H9 (cell line): ENCODE data around the gene PTPRN2. TPM values are rescaled to one million over a fixed set of nuclear protein-coding genes. Genes with fewer than 3 reads are reported as not detected.

Source experiments
- DNase-seq: peaks from one replicate; pipeline ENCODE4 v3.0.0-alpha.2; 2017
- H2AFZ ChIP-seq: one replicate; pipeline ENCODE4 v1.6.1; 2013; ENCODE audit warnings: mild to moderate bottlenecking, low read length, control low read depth, moderate library complexity
- H2AK5ac ChIP-seq: 2 replicates; pipeline ENCODE4 v1.6.1; 2013; ENCODE audit warnings: low read length, control low read depth, mixed read lengths; ENCODE audit not compliant: insufficient read length
- H2BK120ac ChIP-seq: one replicate; pipeline ENCODE4 v1.6.1; 2013; ENCODE audit warnings: low read depth, mild to moderate bottlenecking, low read length, control low read depth, inconsistent platforms; ENCODE audit not compliant: poor library complexity, severe bottlenecking
- H2BK12ac ChIP-seq: 2 replicates; pipeline ENCODE4 v1.6.1; 2013; ENCODE audit warnings: low read length, control low read depth, mixed read lengths, low read depth; ENCODE audit not compliant: insufficient read length
- H2BK15ac ChIP-seq: 2 replicates; pipeline ENCODE4 v1.6.1; 2013; ENCODE audit warnings: low read depth, low read length, control low read depth
- H2BK20ac ChIP-seq: one replicate; pipeline ENCODE4 v1.6.1; 2013; ENCODE audit warnings: low read depth, mild to moderate bottlenecking, low read length, control low read depth, inconsistent platforms; ENCODE audit not compliant: poor library complexity, severe bottlenecking
- H2BK5ac ChIP-seq: 2 replicates; pipeline ENCODE4 v1.6.1; 2013; ENCODE audit warnings: low read length, control low read depth, mixed read lengths; ENCODE audit not compliant: insufficient read length
- H3K14ac ChIP-seq: 2 replicates; pipeline ENCODE4 v1.6.1; 2013; ENCODE audit warnings: low read length, control low read depth; ENCODE audit not compliant: insufficient read depth
- H3K18ac ChIP-seq: 2 replicates; pipeline ENCODE4 v1.6.1; 2013; ENCODE audit warnings: low read depth, mild to moderate bottlenecking, mixed read lengths, low read length, control low read depth; ENCODE audit not compliant: insufficient read length
- H3K23ac ChIP-seq: 2 replicates; pipeline ENCODE4 v1.6.1; 2013; ENCODE audit warnings: low read length, control low read depth, mixed read lengths, low read depth; ENCODE audit not compliant: insufficient read length
- H3K23me2 ChIP-seq: 2 replicates; pipeline ENCODE4 v1.6.1; 2013; ENCODE audit warnings: low read depth, mild to moderate bottlenecking, mixed read lengths, low read length, control low read depth; ENCODE audit not compliant: insufficient read length, poor library complexity, severe bottlenecking
- H3K27ac ChIP-seq: 2 replicates; pipeline ENCODE4 v1.5.1; 2013; ENCODE audit warnings: low read length, control low read depth, mixed read lengths, low read depth; ENCODE audit not compliant: insufficient read length
- H3K27me3 ChIP-seq: 2 replicates; pipeline ENCODE4 v1.6.1; 2013; ENCODE audit warnings: low read length, control low read depth, inconsistent platforms; ENCODE audit not compliant: insufficient read depth
- H3K4ac ChIP-seq: 2 replicates; pipeline ENCODE4 v1.6.1; 2013; ENCODE audit warnings: low read depth, mild to moderate bottlenecking, control low read depth, inconsistent platforms, low read length, moderate library complexity
- H3K4me1 ChIP-seq: 2 replicates; pipeline ENCODE4 v1.6.1; 2013; ENCODE audit warnings: low read length, control low read depth, inconsistent platforms; ENCODE audit not compliant: insufficient read depth
- H3K4me2 ChIP-seq: 2 replicates; pipeline ENCODE4 v1.6.1; 2013; ENCODE audit warnings: low read length, control low read depth, mixed read lengths; ENCODE audit not compliant: insufficient read length, insufficient read depth
- H3K56ac ChIP-seq: 2 replicates; pipeline ENCODE4 v1.6.1; 2013; ENCODE audit warnings: low read depth, mild to moderate bottlenecking, mixed read lengths, low read length, control low read depth; ENCODE audit not compliant: insufficient read length
- H3K79me1 ChIP-seq: 2 replicates; pipeline ENCODE4 v1.6.1; 2013; ENCODE audit warnings: low read depth, mild to moderate bottlenecking, moderate library complexity, low read length, control low read depth, inconsistent platforms; ENCODE audit not compliant: insufficient read depth, poor library complexity, severe bottlenecking
- H3K79me2 ChIP-seq: 2 replicates; pipeline ENCODE4 v1.6.1; 2013; ENCODE audit warnings: low read length, control low read depth, inconsistent platforms; ENCODE audit not compliant: insufficient read depth
- H3K9ac ChIP-seq: 2 replicates; pipeline ENCODE4 v1.6.1; 2013; ENCODE audit warnings: low read length, control low read depth, mixed read lengths; ENCODE audit not compliant: insufficient read length; ENCODE audit errors: extremely low read depth
- H3K9me3 ChIP-seq: one replicate; pipeline ENCODE4 v1.6.1; 2013; ENCODE audit warnings: low read depth, low read length, inconsistent platforms; ENCODE audit not compliant: control insufficient read depth
- H3T11ph ChIP-seq: one replicate; pipeline ENCODE4 v1.6.1; 2013; ENCODE audit warnings: mild to moderate bottlenecking, low read length, control low read depth, inconsistent platforms
- H4K20me1 ChIP-seq: one replicate; pipeline ENCODE4 v1.6.1; 2013; ENCODE audit not compliant: control insufficient read depth, insufficient read length, insufficient read depth
- H4K5ac ChIP-seq: 2 replicates; pipeline ENCODE4 v1.6.1; 2013; ENCODE audit warnings: low read depth, mild to moderate bottlenecking, mixed read lengths, low read length, control low read depth; ENCODE audit not compliant: insufficient read length
- H4K8ac ChIP-seq: replicated peaks from 2 replicates; pipeline ENCODE4 v1.6.1; 2013; ENCODE audit warnings: low read length, control low read depth, mixed read lengths, low read depth; ENCODE audit not compliant: insufficient read length
- H4K91ac ChIP-seq: 2 replicates; pipeline ENCODE4 v1.6.1; 2013; ENCODE audit warnings: low read depth, mild to moderate bottlenecking, moderate library complexity, mixed read lengths, low read length, control low read depth; ENCODE audit not compliant: insufficient read length
- H3K27ac Mint-ChIP-seq, 3 experiments: 2 replicates in 2 of 3; 3 replicates in 1 of 3; pipeline ENCODE4 v1.8.0; 2020 to 2021; ENCODE audit warnings: mixed read lengths in 3 of 3, mild to moderate bottlenecking in 1 of 3, moderate library complexity in 1 of 3
- H3K27me3 Mint-ChIP-seq: 2 replicates; pipeline ENCODE4 v1.8.0; 2021; ENCODE audit warnings: low read depth, mild to moderate bottlenecking, moderate library complexity, mixed read lengths
- H3K36me3 Mint-ChIP-seq, 3 experiments: 2 replicates in 2 of 3; 3 replicates in 1 of 3; pipeline ENCODE4 v1.8.0; 2020 to 2021; ENCODE audit warnings: low read depth in 3 of 3, mixed read lengths in 3 of 3; ENCODE audit not compliant: insufficient read depth in 1 of 3
- H3K4me1 Mint-ChIP-seq, 2 experiments: 2 replicates each; pipeline ENCODE4 v1.8.0; 2020; ENCODE audit warnings: mixed read lengths in 2 of 2
- H3K4me3 Mint-ChIP-seq, 2 experiments: 2 replicates in 1 of 2; 3 replicates in 1 of 2; pipeline ENCODE4 v1.8.0; 2020 to 2021; ENCODE audit warnings: mild to moderate bottlenecking in 2 of 2, mixed read lengths in 2 of 2, moderate library complexity in 1 of 2
- H3K9me3 Mint-ChIP-seq, 2 experiments: 2 replicates in 1 of 2; 3 replicates in 1 of 2; pipeline ENCODE4 v1.8.0; 2020; ENCODE audit warnings: mild to moderate bottlenecking in 2 of 2, mixed read lengths in 2 of 2, moderate library complexity in 1 of 2
- CTCF ChIP-seq: fragments of 200-600 bp; sonication (generic); conservative IDR thresholded peaks from 3 replicates; pipeline ENCODE4 v1.8.0; 2021; ENCODE audit warnings: antibody characterized with exemption, mild to moderate bottlenecking
- WGBS: extraction: QIAGEN DNeasy Blood & Tissue Kit; methylation state at CpG from one replicate; pipeline ENCODE4 v1.1.7; 2013; ENCODE audit warnings: missing lambda C conversion rate, low lambda C conversion rate, mixed read lengths; ENCODE audit not compliant: insufficient read length; ENCODE audit errors: extremely low coverage; 5-methylcytosine and 5-hydroxymethylcytosine counted together
- total RNA-seq: library from RNA; stranded (reverse); gene quantifications from 2 replicates; pipeline ENCODE4 v1.2.1, GENCODE V29; 2021

The PTPRN2 gene
- total RNA-seq, 1 experiment from 2014 or later: 5.2 TPM

GRCh38 chr7:157627033-157627432 lies 960.6 kb downstream of the PTPRN2 start:
- H4K20me1 ChIP-seq: no peaks in the 10 kb centered on the region
- H3K56ac ChIP-seq: no peak overlapping the region
- H2BK20ac ChIP-seq: no peak overlapping the region
- no peak overlapping the region for H3K23ac ChIP-seq
- H3K4ac ChIP-seq: no peak overlapping the region
- H2BK15ac ChIP-seq: no peak overlapping the region
- no peaks in the 10 kb centered on the region for H3K79me2 ChIP-seq
- H2BK5ac ChIP-seq: no peak overlapping the region
- no peak overlapping the region for H2BK120ac ChIP-seq
- H3K23me2 ChIP-seq: no peaks in the 10 kb centered on the region
- no peak overlapping the region for H2AFZ ChIP-seq
- no peak overlapping the region for H3T11ph ChIP-seq
- Mint-ChIP-seq H3K27me3 (peaks cover 95% of the 10 kb centered on the region), H3K9me3 (no peaks in the 10 kb centered on the region), H3K27ac (no peak overlapping the region), H3K4me3 (no peak overlapping the region), H3K36me3 (no peaks in the 10 kb centered on the region), H3K4me1 (peaks cover 0 to 3% of the 10 kb centered on the region in 2 experiments; a peak in 1 of 4 replicates)
- H2BK12ac ChIP-seq: no peak overlapping the region
- DNase-seq: no peak
- H3K9me3 ChIP-seq: no peaks in the 10 kb centered on the region
- no peak overlapping the region for H3K14ac ChIP-seq
- no peak overlapping the region for H3K9ac ChIP-seq
- no peak overlapping the region for H3K18ac ChIP-seq
- no peak overlapping the region for H2AK5ac ChIP-seq
- no peak overlapping the region for H4K5ac ChIP-seq
- H3K79me1 ChIP-seq: no peaks in the 10 kb centered on the region
- no peaks in the 10 kb centered on the region for H3K4me1 ChIP-seq
- H3K27ac ChIP-seq: no peak overlapping the region
- TF ChIP-seq CTCF: no peak
- WGBS: no CpG with 5 or more reads among the region's 8 CpGs
- no peak overlapping the region for H4K8ac ChIP-seq
- no peaks in the 10 kb centered on the region; the same call in 1 of the 2 replicates for H3K27me3 ChIP-seq
- H3K4me2 ChIP-seq: no peak overlapping the region
- no peak overlapping the region for H4K91ac ChIP-seq
